Natural killer cell treated with Interleukin-12 subunit alpha and Interleukin-12 subunit beta and Interleukin-15 and Interleukin-18, amount 100 ng/mL, for 72 hours (primary cell): ENCODE data around the gene RRP12. TPM values are rescaled to one million over a fixed set of nuclear protein-coding genes. Genes with fewer than 3 reads are reported as not detected.

ENCODE experiments used
- ATAC-seq, 2 donors: fragments of 150-1000 bp; cut with Tn5 transposase in 1 of 2; sonication (Bioruptor Pico), chemical (Tn5 transposase) in 1 of 2; 2 replicates each; pipeline ENCODE4 v1.10.0; 2021
- DNase-seq: peaks from one replicate; pipeline ENCODE4 v3.0.0; 2022; ENCODE audit warnings: low spot score
- H3K27ac Mint-ChIP-seq, 2 donors: 1 replicate in 1 of 2; 2 replicates in 1 of 2; pipeline ENCODE4 v1.8.0; 2022; ENCODE audit warnings: mixed read lengths in 2 of 2, mild to moderate bottlenecking in 1 of 2, moderate library complexity in 1 of 2
- H3K27me3 Mint-ChIP-seq, 2 donors: 1 replicate in 1 of 2; 2 replicates in 1 of 2; pipeline ENCODE4 v1.8.0; 2022; ENCODE audit warnings: mixed read lengths in 2 of 2
- H3K36me3 Mint-ChIP-seq: one replicate; pipeline ENCODE4 v1.8.0; 2022; ENCODE audit warnings: mixed read lengths
- H3K4me1 Mint-ChIP-seq, 2 donors: 1 replicate in 1 of 2; 2 replicates in 1 of 2; pipeline ENCODE4 v1.8.0; 2022; ENCODE audit warnings: low read depth in 2 of 2, mixed read lengths in 2 of 2, mild to moderate bottlenecking in 1 of 2
- H3K4me3 Mint-ChIP-seq: one replicate; pipeline ENCODE4 v1.8.0; 2022; ENCODE audit warnings: mixed read lengths
- H3K9me3 Mint-ChIP-seq: 2 replicates; pipeline ENCODE4 v1.8.0; 2022; ENCODE audit warnings: mixed read lengths
- total RNA-seq, 2 donors: library from RNA; stranded (reverse); gene quantifications; one replicate each; pipeline ENCODE4 v1.2.3, GENCODE V29; 2022

RRP12 gene
- total RNA-seq, 2 donors from 2014 or later, result 40.1 to 100 TPM

DNA sequence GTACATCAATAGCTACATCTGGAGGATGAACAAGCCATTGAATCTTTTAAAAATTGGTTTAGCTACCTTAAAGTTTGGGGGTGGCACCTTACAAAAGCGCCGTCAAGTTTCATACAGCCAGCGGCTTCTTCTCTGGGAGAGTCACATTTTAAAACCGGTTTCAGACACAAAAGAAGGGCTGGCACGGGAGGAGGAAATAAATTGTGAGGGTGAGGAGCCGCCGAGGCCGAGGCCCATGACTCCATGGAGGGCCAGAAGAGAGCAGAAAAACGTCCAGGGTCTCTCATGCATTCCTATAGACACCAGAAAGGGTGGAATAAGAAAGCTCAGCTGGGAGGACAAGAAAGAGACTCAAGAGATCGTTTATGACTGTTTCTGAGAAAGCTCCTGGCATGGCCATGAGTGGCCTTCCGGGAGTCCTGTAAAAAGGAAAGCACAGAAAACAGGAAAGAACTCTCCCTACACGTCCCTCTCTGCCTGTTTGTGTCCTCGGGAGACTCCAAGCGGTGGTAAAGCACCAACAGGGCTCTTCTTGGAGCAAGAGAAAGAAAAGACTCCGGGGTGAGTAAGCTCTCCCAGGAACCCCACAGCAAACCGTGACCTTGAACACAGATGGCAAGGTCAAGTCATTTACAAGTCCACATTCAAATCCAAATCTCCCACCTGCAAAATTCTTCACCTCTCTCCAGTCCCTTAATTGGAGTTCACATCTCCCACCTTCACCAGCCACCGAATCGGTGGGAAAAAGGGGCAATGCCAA lies 68.4 kb downstream of the RRP12 start:
- DNase-seq (no peak), ATAC-seq (no peak)
- H3K4me3 Mint-ChIP-seq, result peak overlapping the region; percentile 95
- H3K27me3 Mint-ChIP-seq, result no peaks in the 10 kb centered on the region
- H3K9me3 Mint-ChIP-seq, result no peaks in the 10 kb centered on the region
- H3K36me3 Mint-ChIP-seq, result no peaks in the 10 kb centered on the region
- peak overlapping the region; percentile 81 to 86 for H3K27ac Mint-ChIP-seq
- peaks cover 36 to 51% of the 10 kb centered on the region in 2 donors for H3K4me1 Mint-ChIP-seq

DNA sequence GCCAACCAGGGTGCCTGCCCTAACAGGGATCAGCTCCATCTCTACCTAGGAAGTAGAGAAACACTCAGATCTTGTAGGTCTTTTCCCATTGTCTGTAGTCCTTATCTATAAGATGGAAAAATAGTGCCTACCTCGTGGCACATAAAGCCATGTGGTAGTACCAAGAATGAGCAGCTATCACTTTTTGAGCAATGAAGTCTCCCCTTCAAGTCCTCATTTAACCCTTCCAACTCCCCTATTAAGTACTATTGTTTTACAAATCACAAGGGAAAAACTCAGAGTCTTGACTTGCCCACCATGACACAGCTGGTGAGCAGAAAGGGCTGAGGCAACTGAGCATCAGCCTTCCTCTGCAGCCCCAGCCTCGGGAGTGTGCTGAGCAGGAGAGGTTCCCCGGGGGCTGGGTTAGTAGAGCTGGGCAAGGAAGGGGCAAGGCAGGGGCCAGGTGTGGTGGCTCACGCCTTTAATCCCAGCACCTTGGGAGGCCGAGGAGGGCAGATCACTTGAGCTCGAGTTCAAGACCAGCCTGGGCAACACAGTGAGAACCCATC lies 69.9 kb downstream of the RRP12 start:
- Mint-ChIP-seq H3K4me3 (peak overlapping the region; percentile 43), H3K4me1 (peaks cover 44 to 60% of the 10 kb centered on the region in 2 donors)

DNA sequence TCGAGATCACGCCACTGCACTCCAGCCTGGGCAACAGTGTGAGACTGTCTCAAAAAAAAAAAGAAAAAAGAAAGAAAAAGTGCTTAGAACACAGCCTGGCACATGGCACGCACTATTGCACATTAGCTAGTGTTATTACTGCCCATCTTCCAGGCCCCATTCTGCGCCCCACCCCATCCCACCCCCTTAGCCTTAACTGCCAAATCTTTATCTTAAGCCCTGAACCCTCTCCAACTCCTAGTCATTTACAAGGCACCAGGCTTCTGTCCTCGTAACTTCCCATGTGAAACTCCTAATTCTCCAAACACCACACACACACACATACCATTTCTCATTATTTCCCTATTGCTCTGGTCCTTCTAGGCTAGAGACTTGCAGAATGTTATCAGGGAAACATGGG lies 71.4 kb downstream of the RRP12 start:
- no peak overlapping the region for H3K27ac Mint-ChIP-seq
- H3K27me3 Mint-ChIP-seq, result no peaks in the 10 kb centered on the region
- peaks cover 47 to 67% of the 10 kb centered on the region in 2 donors for H3K4me1 Mint-ChIP-seq
- ATAC-seq (no peak), DNase-seq (no peak)
- no peak overlapping the region for H3K4me3 Mint-ChIP-seq
- no peaks in the 10 kb centered on the region for H3K9me3 Mint-ChIP-seq
- no peaks in the 10 kb centered on the region for H3K36me3 Mint-ChIP-seq

More for the DNA sequence above, 69.9 kb downstream of the RRP12 start:
- no peak for DNase-seq
- Mint-ChIP-seq H3K27ac (peak overlapping the region in 1 of 2 donors; percentile 9), H3K9me3 (no peaks in the 10 kb centered on the region), H3K36me3 (no peaks in the 10 kb centered on the region), H3K27me3 (no peaks in the 10 kb centered on the region)
- ATAC-seq, result no peak

DNA sequence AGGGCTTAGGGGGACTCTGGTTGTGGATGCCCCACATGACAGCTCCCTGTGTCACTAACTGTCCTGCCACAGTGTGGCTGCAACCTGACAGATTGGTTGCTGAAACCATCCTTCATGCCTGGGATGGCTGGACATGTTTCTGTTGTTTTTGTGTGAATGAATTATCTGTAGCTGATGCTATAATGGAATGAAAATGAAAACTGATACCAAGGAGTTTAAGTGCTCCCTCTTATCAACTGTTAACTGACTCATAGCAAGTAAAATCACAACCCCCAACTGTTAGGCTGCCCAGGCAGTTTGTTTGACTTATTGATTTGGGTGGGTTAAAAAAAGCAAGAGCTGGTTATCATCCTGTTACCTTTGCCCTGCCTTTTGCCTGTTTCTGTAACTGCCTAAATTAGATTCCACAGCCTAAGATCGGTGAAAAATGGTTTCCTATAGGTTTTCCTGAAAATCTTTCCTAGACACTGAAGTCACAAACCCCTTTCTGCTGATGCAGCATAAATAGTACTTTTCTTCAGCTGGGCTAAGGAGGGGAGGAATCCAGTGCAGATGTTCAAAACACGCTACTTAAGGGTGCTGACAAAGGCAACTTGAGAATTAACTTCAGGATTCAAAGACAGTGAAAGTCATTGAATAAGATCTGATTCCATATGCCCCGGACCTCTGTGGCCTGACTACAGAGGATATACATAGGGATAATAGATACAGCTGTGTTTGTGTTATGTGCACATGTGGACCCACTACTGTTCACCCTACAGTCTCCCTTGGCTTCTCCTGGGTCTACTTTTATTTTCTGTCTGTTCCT lies 72.3 kb downstream of the RRP12 start:
- DNase-seq (peak; percentile 38), ATAC-seq (no peak)
- Mint-ChIP-seq H3K9me3 (no peaks in the 10 kb centered on the region), H3K36me3 (no peaks in the 10 kb centered on the region), H3K27me3 (no peaks in the 10 kb centered on the region), H3K27ac (peak overlapping the region; percentile 29 to 58), H3K4me1 (peaks cover 47 to 67% of the 10 kb centered on the region in 2 donors), H3K4me3 (no peak overlapping the region)

DNA sequence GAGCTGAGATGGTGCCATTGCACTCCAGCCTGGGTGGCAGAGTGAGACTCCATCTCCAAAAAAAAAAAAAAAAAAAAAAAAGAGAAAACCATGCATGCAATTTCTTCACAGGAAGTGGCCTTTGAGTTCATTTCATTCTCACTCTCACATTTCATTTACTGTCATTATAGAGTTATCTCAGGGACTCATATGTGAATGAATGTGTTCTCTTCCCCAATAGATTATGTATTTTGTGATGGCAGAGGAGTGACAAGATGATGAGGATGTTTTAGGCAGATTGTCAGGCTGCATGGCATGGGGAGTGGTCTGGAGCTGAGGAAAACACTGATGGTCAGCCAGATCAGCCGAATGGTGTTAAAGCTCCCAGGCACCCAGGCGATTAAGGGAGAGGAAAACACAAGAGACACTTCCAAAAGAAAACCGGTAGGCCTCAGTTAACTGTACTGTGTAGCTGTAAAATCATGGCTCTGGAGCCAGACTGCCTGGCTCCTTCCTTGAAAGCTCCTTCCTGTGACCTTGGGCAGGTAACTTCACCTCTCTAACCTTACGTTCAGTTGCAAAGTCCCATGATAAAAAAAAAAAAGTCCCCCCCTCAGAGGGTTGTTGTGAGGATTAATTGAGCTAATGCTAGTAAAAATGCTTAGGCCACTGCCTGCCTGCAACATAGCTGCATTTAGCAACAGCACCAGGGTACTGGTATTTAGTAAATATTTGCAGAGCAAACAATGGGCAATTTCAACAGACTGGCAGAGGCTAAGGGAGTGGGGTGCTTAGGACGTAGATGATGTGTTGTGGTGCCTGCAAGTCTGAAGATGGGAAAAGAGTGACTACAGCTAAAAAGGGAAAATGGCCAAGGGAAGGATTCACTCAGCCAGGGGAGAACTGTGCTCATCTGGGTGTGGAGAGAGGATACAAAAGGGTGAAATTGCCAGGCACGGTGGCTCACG lies 73.5 kb downstream of the RRP12 start:
- Mint-ChIP-seq H3K9me3 (no peaks in the 10 kb centered on the region), H3K4me1 (peaks cover 36 to 54% of the 10 kb centered on the region in 2 donors), H3K27ac (peak overlapping the region; percentile 9 to 43), H3K27me3 (no peaks in the 10 kb centered on the region), H3K36me3 (no peaks in the 10 kb centered on the region), H3K4me3 (peak overlapping the region; percentile 50)
- DNase-seq (peak; percentile 5), ATAC-seq (peak; percentile 36 to 65)

DNA sequence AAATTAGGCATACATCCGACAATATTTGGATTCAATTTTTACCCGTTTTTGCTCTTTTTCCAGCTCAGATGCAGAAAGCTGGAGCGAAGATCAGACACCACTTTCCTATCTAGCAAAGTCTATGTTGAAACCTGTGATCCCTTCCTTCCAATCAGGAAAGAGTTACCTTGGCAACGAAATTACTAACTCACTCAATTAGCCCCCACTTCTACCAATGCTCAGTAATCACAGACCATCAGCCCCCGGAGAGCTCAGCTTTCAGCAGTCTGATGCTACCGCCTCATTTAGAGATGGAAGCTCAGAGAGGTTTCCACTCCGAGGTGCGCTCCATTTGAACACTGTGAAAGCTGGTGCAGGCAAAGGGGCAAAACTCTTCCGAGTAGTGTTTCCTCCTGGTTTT lies 75.4 kb downstream of the RRP12 start:
- no peak for ATAC-seq
- Mint-ChIP-seq H3K27me3 (no peaks in the 10 kb centered on the region), H3K36me3 (no peaks in the 10 kb centered on the region), H3K4me3 (no peak overlapping the region), H3K27ac (peak overlapping the region in 1 of 2 donors; percentile 59), H3K9me3 (no peaks in the 10 kb centered on the region), H3K4me1 (peaks cover 32 to 48% of the 10 kb centered on the region in 2 donors)
- DNase-seq, result no peak

DNA sequence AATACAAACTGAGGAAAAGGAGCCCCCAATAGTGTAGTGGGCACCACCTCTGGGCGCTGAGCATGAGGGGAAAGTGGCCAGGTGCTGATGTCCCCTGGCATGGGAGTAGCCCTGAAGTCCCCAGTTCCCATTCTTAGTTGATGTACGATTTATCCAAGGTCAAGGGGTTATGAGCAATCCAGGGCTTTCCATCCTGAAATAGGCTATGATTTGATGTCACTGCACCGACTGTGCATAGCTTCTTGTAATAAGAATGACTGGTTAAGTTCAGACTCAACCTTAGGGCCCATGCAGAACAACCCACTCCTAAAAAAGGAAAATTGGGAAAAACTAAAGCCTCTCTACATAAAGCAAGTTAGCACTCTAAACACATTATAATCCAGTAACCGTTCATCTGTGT lies 77.6 kb downstream of the RRP12 start:
- no peak for DNase-seq
- ATAC-seq, result no peak
- Mint-ChIP-seq H3K36me3 (no peaks in the 10 kb centered on the region), H3K27ac (no peak overlapping the region), H3K4me3 (no peak overlapping the region), H3K9me3 (no peaks in the 10 kb centered on the region), H3K27me3 (no peaks in the 10 kb centered on the region), H3K4me1 (peaks cover 35 to 44% of the 10 kb centered on the region in 2 donors)

DNA sequence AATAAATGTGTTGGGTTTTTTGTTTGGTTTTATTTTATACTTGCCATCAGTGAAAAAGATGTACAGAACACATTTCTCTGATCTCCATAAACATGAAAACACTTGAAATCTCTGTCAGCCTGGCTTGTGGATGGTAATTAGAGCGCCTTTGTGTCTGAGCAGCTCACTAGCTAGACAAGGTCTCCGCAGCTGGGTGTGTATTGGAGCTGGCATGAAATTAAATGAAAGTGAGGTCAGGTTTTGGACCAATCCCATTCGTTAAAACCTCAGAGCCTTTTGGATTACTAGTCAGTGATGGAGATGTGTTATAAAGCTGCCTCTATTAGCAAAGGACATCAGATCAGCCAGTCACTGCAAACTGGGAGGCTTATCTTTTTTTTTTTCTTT lies 79.3 kb downstream of the RRP12 start:
- Mint-ChIP-seq H3K27me3 (no peaks in the 10 kb centered on the region), H3K27ac (peak overlapping the region in 1 of 2 donors; percentile 62), H3K9me3 (no peaks in the 10 kb centered on the region), H3K4me3 (peak overlapping the region; percentile 92), H3K4me1 (peaks cover 25 to 31% of the 10 kb centered on the region in 2 donors), H3K36me3 (no peaks in the 10 kb centered on the region)
- ATAC-seq, result no peak
- DNase-seq, result no peak

DNA sequence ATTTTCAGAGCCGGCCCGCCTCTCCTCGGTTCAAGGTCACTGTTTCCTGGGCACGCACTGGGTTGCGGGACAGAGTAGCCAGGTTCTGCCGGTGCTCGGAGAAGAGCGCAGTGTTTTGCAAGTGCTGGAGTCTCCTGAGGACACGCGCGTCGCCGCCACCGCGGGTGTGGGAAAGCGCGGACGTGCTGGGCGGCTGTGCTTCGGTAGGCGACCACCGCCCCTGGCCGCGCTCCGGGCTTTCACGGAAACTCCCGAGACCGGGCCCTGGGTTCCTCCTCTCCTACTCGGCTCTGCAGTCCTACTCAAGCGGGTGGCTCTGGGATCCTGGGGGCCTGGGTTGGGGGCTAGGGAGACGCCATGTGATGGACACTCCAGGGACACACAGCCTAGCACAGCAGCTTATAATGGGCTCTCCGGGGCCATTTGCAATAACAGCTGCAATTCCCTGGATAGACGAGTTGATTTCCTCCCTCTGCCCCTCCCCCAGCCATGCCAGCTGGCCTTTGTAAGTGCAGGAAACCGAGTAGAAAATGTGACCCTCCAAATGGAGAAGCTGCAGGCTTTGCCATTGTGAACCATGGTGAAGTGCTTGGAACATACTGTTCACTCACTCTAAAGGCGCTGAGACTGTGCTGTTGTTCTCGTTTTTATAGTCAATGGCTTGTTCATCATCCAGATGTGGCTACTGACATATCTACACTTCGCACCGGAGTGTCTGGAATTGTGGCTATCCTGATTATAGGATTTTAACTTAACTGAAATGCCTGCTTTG lies 79.9 kb downstream of the RRP12 start:
- DNase-seq (no peak), ATAC-seq (no peak)
- Mint-ChIP-seq H3K27ac (peak overlapping the region; percentile 83 to 87), H3K27me3 (no peaks in the 10 kb centered on the region), H3K4me3 (peak overlapping the region; percentile 92), H3K9me3 (no peaks in the 10 kb centered on the region), H3K36me3 (no peaks in the 10 kb centered on the region), H3K4me1 (peaks cover 25 to 29% of the 10 kb centered on the region in 2 donors)

DNA sequence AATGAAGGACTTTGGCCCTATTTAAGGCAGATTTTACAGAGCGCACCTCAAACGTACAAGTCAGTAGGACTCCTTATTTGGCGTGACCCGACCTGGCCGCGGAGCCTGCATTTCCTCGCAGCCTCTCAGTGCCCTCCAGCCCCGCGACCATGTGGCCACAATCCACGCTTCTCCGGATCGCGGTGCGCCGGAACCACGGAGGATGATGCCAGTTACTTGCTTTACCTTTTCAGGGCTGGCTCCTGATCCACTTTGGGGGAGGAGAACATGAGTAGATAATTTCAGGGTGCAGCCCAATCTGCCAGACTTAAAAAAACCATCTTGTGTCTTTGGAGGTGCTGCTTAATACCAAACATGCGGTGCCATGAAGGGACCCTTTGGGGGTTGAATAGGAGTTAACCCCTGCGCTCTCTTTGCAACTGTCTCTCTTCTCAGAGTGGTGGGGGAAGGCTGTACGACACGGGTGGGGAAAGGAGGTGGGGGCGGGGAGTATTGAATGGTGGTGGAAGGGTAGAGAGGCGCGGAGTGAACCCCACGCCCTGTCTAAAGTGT lies 80.6 kb downstream of the RRP12 start:
- ATAC-seq (no peak), DNase-seq (peak; percentile 63)
- Mint-ChIP-seq H3K4me3 (peak overlapping the region; percentile 92), H3K27ac (peak overlapping the region; percentile 83 to 87), H3K36me3 (no peaks in the 10 kb centered on the region), H3K4me1 (peaks cover 22 to 23% of the 10 kb centered on the region in 2 donors), H3K9me3 (no peaks in the 10 kb centered on the region), H3K27me3 (no peaks in the 10 kb centered on the region)

DNA sequence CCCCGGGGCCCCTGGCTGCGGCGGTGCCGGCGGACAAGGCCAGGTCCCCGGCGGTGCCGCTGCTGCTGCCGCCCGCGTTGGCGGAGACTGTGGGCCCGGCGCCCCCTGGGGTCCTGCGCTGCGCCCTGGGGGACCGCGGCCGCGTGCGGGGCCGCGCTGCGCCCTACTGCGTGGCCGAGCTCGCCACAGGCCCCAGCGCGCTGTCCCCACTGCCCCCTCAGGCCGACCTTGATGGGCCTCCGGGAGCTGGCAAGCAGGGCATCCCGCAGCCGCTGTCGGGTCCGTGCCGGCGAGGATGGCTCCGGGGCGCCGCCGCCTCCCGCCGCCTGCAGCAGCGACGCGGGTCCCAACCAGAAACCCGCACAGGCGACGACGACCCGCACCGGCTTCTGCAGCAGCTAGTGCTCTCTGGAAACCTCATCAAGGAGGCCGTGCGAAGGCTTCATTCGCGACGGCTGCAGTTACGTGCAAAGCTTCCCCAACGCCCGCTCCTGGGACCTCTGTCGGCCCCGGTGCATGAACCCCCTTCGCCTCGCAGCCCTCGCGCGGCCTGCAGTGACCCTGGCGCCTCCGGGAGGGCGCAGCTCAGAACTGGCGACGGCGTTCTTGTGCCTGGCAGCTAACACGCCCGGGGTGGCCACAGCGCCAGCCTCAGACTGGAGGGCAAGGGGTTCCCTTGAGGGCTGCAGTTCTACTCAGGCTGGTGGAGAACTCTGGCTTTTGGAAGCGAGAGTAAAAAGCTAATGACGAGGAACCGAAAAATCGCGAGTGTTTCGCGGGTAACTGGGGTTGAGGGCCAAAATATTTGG lies 81.3 kb downstream of the RRP12 start:
- Mint-ChIP-seq H3K9me3 (no peaks in the 10 kb centered on the region), H3K36me3 (no peaks in the 10 kb centered on the region), H3K27ac (peak overlapping the region; percentile 83 to 87), H3K4me3 (peak overlapping the region; percentile 98), H3K27me3 (no peaks in the 10 kb centered on the region), H3K4me1 (peaks cover 22 to 23% of the 10 kb centered on the region in 2 donors)
- DNase-seq (peak; percentile 73), ATAC-seq (peak; percentile 56 to 67)
